Left colon (tissue), 2 donors: ENCODE measurements around the gene HNRNPD. TPM values are rescaled to one million over a fixed set of nuclear protein-coding genes. Genes with fewer than 3 reads are reported as not detected.
"Not testable (repeated sequence)": the region's sequence is repeated elsewhere in the genome, so short reads cannot be mapped to it uniquely, and the experiment has no call there.

Experiments
- ATAC-seq: fragments of 200-7000 bp; cut with Tn5 transposase; one replicate; pipeline ENCODE4 v1.9.1; 2020; ENCODE audit warnings: mild to moderate bottlenecking, moderate library complexity
- DNase-seq, 2 donors: peaks; one replicate each; pipeline ENCODE4 v3.0.0-alpha.2; 2020
- intact Hi-C, 2 donors: fragments of 100-400 bp; cut with DNase I in 1 of 2; cut with micrococcal nuclease in 1 of 2; formaldehyde crosslinking; loops; one replicate each; pipeline versions ENCODE4 v1.11.2 to v1.14.0; 2022; cut with DNase I, micrococcal nuclease
- total RNA-seq, 2 donors: library from RNA; stranded (reverse); fragmentation: NEBNext Ultra II Directional; extraction: Animal tissue kit (Norgen Biotek cat#: 25700); gene quantifications; one replicate each; pipeline ENCODE4 v1.2.1, GENCODE V29; 2021
- donor health status: DM: no; HTN: no; CAD: no.
- donor health status: DM: yes; HTN: yes; CAD: no.

Gene HNRNPD
- total RNA-seq, 2 donors from 2014 or later = 108 to 151 TPM

DNA sequence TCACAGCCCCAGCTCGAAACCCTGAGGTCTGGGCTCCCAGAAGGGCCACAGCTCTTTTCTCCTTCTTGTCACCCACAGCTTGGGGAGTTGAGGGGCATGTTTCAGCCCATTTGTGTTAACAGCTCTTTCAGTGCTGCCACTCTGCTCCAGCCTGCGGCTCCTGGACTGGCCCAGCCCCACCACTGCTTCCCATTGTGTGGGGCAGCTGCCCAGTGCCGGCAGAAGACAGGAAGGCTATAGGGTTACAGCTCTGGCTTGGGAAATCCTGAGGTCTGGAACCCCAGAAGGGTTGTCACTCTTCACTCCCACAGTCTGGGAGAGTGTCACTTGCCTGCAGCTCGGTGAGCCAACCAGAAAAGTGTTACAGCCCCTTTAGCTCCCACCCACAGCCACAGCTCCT, 7.0 kb upstream of the HNRNPD start:
- DNase-seq (no peak), ATAC-seq (no peak)
- intact Hi-C loops = no loop called here

DNA sequence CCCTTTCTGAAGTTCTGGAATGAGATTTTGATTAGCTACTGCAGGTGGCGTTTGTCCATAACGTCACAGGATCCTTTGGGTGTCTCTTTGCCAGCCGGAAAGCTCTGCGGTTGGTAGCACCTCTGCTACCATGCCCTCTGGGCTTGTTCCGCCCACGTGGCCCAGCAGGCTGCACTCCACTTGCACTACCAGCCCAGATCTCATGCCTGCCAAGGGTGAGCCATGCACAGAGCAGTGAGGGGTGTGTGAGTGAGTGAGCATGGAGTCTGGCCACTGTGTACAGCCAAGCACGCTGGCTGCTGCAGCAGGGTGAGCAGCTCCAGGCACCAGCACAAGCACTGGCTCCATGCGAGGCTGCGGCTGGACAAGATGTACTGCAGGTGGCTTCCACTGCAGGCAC, 6.6 kb upstream of the HNRNPD start:
- DNase-seq = no peak
- intact Hi-C loops = no loop called here
- no peak for ATAC-seq

GRCh38 chr4:82376109-82376508, 2.3 kb upstream of the HNRNPD start:
- ATAC-seq = no peak
- intact Hi-C loops = loop anchor here (10.0 kb wide), 2 partner anchors 49 to 1079 kb away; partner anchors contain the start of genes HELQ (in 1 of the 2) and MRPS18C (in 1 of the 2)

GRCh38 chr4:82373486-82373815, 340 bp downstream of the HNRNPD start:
- intact Hi-C loops = loop anchor here (10.0 kb wide), 2 partner anchors 51 to 1081 kb away; partner anchors contain the start of genes HELQ (in 1 of the 2) and MRPS18C (in 1 of the 2)
- DNase-seq = no peak
- ATAC-seq = peak; percentile 30

More at GRCh38 chr4:82376109-82376508, 2.3 kb upstream of the HNRNPD start:
- no peak for DNase-seq

DNA sequence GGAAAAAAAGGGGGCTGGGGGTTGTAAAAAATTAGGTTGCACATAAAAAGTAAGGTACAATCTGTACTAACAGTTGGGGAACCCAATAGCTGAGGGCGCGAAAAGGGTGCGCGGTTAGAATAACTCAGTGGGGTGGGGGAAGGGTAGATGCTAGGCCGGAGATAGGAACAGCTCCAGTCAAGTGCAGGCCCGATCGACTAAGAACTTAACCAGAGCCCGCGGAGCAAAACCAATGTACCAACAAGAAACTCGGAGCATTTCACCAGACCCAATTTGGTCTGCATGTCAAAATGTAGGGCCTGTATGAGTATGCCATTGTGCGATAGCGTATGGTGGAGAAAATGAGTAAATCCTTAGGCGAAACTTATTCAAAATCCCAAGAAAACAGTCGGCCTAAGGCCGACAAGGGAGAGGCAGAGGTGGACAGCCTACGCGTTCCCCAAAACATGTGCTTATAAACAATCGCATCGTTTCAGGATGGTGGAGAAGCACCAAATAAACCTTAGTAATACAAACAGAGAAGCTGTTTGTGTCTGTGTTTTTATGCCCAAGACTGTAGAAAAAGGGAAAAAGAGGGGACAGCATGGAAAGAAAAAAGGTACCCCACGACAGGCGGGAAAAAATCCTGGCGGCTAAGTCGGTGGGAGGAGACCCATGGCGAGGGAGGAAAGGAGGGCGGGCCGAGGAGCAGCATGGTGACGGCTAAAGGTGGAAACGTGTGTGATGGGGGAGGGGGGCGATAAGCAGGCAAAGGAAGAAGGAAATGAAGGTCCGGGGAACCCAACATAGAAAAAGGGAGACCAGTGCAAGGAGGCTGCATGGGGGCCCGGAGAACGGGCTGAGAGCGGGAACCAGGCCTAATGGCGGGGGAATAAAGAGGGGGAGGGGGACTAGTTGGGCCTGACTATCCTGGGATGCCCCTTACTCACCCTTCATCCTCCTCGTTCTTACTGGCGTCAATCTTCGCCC, 990 bp downstream of the HNRNPD start:
- ATAC-seq (peak; percentile 65), DNase-seq (peak; percentile 89 to 91)
- intact Hi-C loops = loop anchor here (10.0 kb wide), 2 partner anchors 52 to 1082 kb away; partner anchors contain the start of genes HELQ (in 1 of the 2) and MRPS18C (in 1 of the 2)

DNA sequence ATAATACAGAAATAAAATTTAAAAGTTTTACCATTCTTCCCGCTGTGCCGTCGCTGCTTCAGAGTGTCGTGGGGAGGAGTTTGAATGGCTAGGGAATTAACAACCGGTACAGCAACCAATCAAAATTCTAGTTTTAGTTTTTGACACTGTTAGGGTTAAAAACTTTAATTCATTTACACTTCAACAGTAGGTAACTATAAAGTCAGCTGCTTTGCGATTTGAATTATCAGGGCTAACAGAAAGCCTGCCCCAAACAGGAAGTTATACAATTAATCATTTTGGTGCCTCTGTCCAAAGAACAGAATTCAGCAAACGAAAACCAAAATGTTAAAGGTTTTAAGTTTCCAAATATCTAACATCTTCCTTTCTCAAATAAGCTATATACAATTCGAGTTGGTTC, 2.3 kb downstream of the HNRNPD start:
- DNase-seq (no peak), ATAC-seq (no peak)
- intact Hi-C loops = loop anchor here (10.0 kb wide), 2 partner anchors 53 to 1083 kb away; partner anchors contain the start of genes HELQ (in 1 of the 2) and MRPS18C (in 1 of the 2)

- DNase-seq (no peak), ATAC-seq (no peak)
- intact Hi-C loops = loop anchor here in 1 of 2 donors (10.0 kb wide), 1 partner anchor 83 kb away; no protein-coding TSS in a partner anchor
Measured at GRCh38 chr4:82367438-82368097, 6.2 kb downstream of the HNRNPD start.

- intact Hi-C loops = loop anchor here in 1 of 2 donors (10.0 kb wide), 1 partner anchor 82 kb away; no protein-coding TSS in a partner anchor
- not testable (repeated sequence) for DNase-seq, ATAC-seq
Measured at GRCh38 chr4:82366431-82366830, 7.4 kb downstream of the HNRNPD start.

GRCh38 chr4:82363896-82364487, 9.8 kb downstream of the HNRNPD start:
- intact Hi-C loops = loop anchor here in 1 of 2 donors (10.0 kb wide), 1 partner anchor 79 kb away; no protein-coding TSS in a partner anchor
- DNase-seq = no peak
- ATAC-seq = no peak

- intact Hi-C loops = loop anchor here in 1 of 2 donors (10.0 kb wide), 1 partner anchor 78 kb away; no protein-coding TSS in a partner anchor
- ATAC-seq = no peak
Measured at GRCh38 chr4:82362565-82362964, 11.2 kb downstream of the HNRNPD start.

DNA sequence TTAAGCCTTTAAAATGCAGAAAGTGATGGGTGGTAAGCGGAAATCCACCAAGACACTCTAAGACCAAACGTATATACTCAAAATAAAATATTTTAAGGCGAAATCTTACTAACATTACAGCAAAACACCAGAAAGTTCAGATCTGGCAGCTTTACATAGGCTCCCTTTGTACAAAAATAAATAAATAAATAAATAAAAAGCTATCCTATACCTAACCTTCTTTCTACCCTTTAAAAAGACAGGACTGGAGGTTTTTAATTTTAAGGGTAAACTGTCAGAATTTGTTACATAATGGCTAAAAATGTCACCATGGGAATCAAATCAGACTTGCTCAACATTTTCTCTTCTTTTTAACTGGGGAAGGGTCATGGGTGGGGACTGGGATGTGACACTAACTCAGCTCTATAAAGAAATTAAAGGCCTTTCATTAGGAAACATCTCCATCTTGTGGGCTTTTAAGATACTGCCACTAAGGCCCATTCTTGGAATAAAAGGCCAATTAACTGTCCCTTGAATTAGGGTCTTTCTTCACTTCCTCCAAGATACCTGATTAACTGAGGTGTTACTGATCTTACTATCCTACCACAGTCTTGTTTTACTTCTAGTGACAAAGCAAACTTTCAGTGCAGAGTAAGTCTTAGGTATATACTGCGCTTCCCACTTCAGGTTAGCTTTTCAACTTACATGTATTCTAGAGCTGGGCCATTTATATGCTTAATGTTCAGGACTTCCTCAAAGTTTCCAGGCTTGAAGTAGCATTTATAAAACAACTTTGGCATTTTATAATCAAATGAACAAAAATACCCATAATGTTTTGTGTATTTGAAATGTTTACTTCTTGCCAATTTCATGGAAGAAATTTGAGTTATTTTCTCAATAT, 13.3 kb downstream of the HNRNPD start:
- DNase-seq (no peak), ATAC-seq (peak; percentile 37)
- intact Hi-C loops = loop anchor here in 1 of 2 donors (10.0 kb wide), 1 partner anchor 76 kb away; no protein-coding TSS in a partner anchor

More at GRCh38 chr4:82362565-82362964, 11.2 kb downstream of the HNRNPD start:
- no peak for DNase-seq

DNA sequence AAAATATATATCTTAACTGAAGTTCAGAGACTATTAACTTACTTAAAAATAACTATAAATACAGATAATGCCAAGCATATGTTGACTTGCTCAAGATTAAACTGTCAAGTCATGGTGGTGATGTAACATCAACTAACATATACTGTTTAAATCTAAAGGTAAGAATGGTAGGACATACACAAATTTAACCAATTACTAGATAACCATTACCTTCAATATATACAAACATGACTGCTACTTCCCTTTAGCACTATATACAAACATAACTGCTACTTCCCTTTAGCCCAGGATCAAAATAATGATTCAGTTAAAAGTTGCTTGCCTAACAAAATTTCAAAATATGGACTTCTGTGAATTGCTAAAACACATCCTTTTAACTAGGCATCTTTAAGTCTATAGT, 14.9 kb downstream of the HNRNPD start:
- intact Hi-C loops = no loop called here
- ATAC-seq (no peak), DNase-seq (no peak)

- ATAC-seq (no peak), DNase-seq (no peak)
- intact Hi-C loops = no loop called here
Measured at GRCh38 chr4:82357640-82358039, 16.2 kb downstream of the HNRNPD start.

GRCh38 chr4:82354788-82355187, 19.0 kb downstream of the HNRNPD start:
- DNase-seq = no peak
- no peak for ATAC-seq
- intact Hi-C loops = no loop called here

- intact Hi-C loops = no loop called here
- DNase-seq (no peak), ATAC-seq (no peak)
Measured at GRCh38 chr4:82352825-82353366, 20.9 kb downstream of the HNRNPD start.

DNA sequence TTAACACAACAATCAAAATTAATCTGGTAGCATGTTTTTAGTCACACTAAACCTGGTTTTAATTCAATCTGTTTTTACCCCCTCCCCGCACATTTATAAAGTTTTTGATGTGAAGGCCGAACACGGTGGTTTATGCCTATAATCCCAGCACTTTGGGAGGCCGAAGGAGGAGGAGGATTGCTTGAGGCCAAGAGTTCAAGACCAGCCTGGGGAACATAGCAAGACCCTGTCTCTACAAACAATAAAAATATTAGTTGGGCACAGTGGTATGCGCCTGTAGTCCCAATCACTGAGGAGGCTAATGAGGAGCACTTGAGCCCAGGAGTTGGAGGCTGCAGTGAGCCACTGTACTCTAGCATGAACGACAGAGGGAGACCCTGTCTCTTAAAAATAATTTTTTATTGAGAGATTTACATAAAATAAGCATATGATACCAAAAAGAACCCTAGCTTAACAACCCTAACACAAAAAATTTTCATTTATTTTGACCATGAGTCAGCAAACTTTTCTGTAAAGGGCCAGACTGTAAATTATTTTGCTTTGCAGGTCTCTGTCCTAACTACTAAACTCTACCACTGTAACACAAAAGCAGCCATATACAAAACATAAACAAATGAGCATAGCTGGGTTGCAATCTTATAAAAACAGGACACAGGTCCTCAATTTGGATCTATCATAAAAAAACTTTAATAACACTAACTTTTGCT, 21.5 kb downstream of the HNRNPD start:
- no peak for ATAC-seq
- DNase-seq = no peak
- intact Hi-C loops = no loop called here

- intact Hi-C loops = no loop called here
Measured at GRCh38 chr4:82346126-82346525, 27.7 kb downstream of the HNRNPD start.

More at GRCh38 chr4:82346126-82346525, 27.7 kb downstream of the HNRNPD start:
- no peak for DNase-seq
- ATAC-seq = no peak
